ENCODE data around the gene WNK2. TPM values are rescaled to one million over a fixed set of nuclear protein-coding genes. Genes with fewer than 3 reads are reported as not detected.

Gene WNK2
- total and polyA plus RNA-seq, 2 donors (not counting 3 experiments of a cell fraction or from before 2014, with no cell fraction given): not detected

DNA sequence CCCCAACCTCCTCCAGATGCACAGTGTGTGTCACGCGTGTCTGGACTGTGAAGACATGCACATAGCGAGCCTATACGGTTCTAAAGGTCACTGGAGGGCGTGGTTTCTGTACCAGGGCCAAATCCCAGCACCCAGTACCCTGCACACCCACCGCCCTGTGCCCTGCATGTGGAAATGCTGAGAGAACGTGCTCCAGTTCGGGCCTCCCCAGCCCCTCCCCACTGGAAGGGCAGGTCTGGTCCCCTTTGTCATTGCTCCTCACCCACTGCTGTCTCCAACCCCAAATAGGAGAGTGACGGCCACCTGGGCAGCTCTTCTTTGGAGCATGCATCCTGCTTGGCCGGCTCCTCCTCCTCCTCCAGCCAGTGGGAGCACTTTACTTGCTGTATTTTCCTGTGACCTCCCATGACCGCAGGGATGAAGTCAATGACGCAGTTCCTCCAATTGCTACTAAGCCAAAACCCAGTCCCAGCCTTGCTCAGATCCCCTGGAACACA lies 116.7 kb downstream of the WNK2 start:
- Histone ChIP-seq H3K9me3 (replicated peaks; ENCODE audit: control insufficient read depth, insufficient read depth, low read length) (no peaks in the 10 kb centered on the region), H3K79me2 (ENCODE audit: control insufficient read depth, insufficient read depth, low read length) (no peaks in the 10 kb centered on the region), H2AFZ (ENCODE audit: low read depth, low read length) (no peak overlapping the region), H3K4me2 (ENCODE audit: insufficient read depth, low read length) (no peak overlapping the region), H3K4me1 (ENCODE audit: control insufficient read depth, extremely low read depth, insufficient read depth, low read length) (no peaks in the 10 kb centered on the region), H3K4me3 (replicated peaks in 1 of 3; ENCODE audit: insufficient read depth in 1 of 3, low read depth in 1 of 3, low read length in 3 of 3) (no peak overlapping the region), H3K36me3 (ENCODE audit: control insufficient read depth in 2 of 2, extremely low read depth in 1 of 2, insufficient read depth in 2 of 2, low read length in 2 of 2) (no peaks in the 10 kb centered on the region), H3K27me3 (ENCODE audit: control insufficient read depth in 2 of 2, insufficient read depth in 2 of 2, low read length in 2 of 2) (no peaks in the 10 kb centered on the region), H3K9me1 (replicated peaks; ENCODE audit: control insufficient read depth, extremely low read depth, insufficient read depth, low read length) (no peaks in the 10 kb centered on the region), H3K9ac (replicated peaks; ENCODE audit: extremely low read depth, insufficient read depth, low read length) (no peak overlapping the region), H3K27ac (ENCODE audit: insufficient read depth, low read depth, low read length) (no peak overlapping the region), H4K20me1 (replicated peaks; ENCODE audit: control insufficient read depth, extremely low read depth, insufficient read depth, low read length) (no peaks in the 10 kb centered on the region)
- DNase-seq (ENCODE audit: low read depth, low spot score) (no peak), FAIRE-seq (no peak)
- intact Hi-C loops (cut with micrococcal nuclease) (no loop called here), dilution Hi-C loops (cut with MboI; ENCODE audit: extremely low pct_ligation_motif_present, low sequenced_read_pairs) (no loop called here)
- TF ChIP-seq POLR2A (IDR thresholded peaks at IDR 0.05; ENCODE audit: low read depth, low read length): no peak
- TF ChIP-seq FOS (IDR thresholded peaks at IDR 0.05; ENCODE audit: borderline replicate concordance, insufficient read depth, low read length): no peak
- TF ChIP-seq, protein P1, sequence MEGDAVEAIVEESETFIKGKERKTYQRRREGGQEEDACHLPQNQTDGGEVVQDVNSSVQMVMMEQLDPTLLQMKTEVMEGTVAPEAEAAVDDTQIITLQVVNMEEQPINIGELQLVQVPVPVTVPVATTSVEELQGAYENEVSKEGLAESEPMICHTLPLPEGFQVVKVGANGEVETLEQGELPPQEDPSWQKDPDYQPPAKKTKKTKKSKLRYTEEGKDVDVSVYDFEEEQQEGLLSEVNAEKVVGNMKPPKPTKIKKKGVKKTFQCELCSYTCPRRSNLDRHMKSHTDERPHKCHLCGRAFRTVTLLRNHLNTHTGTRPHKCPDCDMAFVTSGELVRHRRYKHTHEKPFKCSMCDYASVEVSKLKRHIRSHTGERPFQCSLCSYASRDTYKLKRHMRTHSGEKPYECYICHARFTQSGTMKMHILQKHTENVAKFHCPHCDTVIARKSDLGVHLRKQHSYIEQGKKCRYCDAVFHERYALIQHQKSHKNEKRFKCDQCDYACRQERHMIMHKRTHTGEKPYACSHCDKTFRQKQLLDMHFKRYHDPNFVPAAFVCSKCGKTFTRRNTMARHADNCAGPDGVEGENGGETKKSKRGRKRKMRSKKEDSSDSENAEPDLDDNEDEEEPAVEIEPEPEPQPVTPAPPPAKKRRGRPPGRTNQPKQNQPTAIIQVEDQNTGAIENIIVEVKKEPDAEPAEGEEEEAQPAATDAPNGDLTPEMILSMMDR (IDR thresholded peaks at IDR 0.05; ENCODE audit: extremely low read depth in 1 of 2, insufficient read depth in 1 of 2, low read depth in 1 of 2, low read length in 2 of 2): no peak
- TF ChIP-seq EZH2 (IDR thresholded peaks at IDR 0.05; ENCODE audit: borderline replicate concordance, low read depth, low read length, severe bottlenecking): no peak
- no peak for TF ChIP-seq MYC (IDR thresholded peaks at IDR 0.05; ENCODE audit: low read depth, low read length)
- no peak for TF ChIP-seq JUN (IDR thresholded peaks at IDR 0.05; ENCODE audit: borderline replicate concordance, insufficient read depth, insufficient read length, low read depth)
- no peak for TF ChIP-seq POLR2AphosphoS5 (IDR thresholded peaks at IDR 0.05; ENCODE audit: insufficient read depth, low read depth, low read length)
- TF ChIP-seq GATA2 (IDR thresholded peaks at IDR 0.05; ENCODE audit: insufficient read depth, insufficient read length, low read depth, low read length): no peak
- TF ChIP-seq, protein P2, sequence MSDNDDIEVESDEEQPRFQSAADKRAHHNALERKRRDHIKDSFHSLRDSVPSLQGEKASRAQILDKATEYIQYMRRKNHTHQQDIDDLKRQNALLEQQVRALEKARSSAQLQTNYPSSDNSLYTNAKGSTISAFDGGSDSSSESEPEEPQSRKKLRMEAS (IDR thresholded peaks at IDR 0.05; ENCODE audit: insufficient read depth, insufficient read length): no peak
- no TSS peak for BruUV-seq (replicated peaks)
- ChIA-PET POLR2A (no interaction called here), CTCF (interaction anchor here (1.3 to 3.2 kb wide), 3 partner anchors 147 to 297 kb away, joined by 4 to 81 read pairs (median 12); no protein-coding TSS in a partner anchor)

Measured in endothelial cell of umbilical vein (primary cell).